Mesenteric fat pad (tissue), 1 donor: ENCODE data around the gene CRADD. TPM values are rescaled to one million over a fixed set of nuclear protein-coding genes. Genes with fewer than 3 reads are reported as not detected.

Experiments used
- DNase-seq: peaks from one replicate; pipeline ENCODE4 v3.0.0-alpha.2; 2020; ENCODE audit warnings: low spot score
- total RNA-seq: library from RNA; stranded (reverse); fragmentation: NEBNext Ultra II Directional; extraction: Animal tissue kit (Norgen Biotek cat#: 25700); gene quantifications from one replicate; pipeline ENCODE4 v1.2.1, GENCODE V29; 2021
- donor health status: DM: yes; HTN: yes; CAD: no.

The CRADD gene
- total RNA-seq, 1 donor from 2014 or later = 20.4 TPM

- DNase-seq = no peak
Measured at GRCh38 chr12:93894391-93895088, 217.4 kb downstream of the CRADD start.

DNA sequence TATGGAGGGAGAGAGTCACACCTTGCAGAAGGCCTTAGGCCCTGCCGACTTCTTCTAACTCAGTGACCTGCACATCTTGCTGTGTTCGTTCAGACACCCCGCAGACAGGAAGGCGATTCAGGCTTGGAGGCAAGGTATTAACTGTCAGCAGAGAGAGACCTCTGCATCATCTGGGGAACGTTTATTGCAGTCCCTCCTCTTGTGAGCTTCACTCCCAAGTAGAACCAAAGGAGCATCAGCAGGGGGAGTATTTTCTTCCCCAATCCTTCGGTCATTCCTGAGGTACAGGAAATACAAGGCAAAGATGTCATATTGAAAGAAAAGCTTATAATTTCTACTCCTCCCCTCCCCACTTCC, 217.9 kb downstream of the CRADD start:
- DNase-seq = no peak

- DNase-seq = no peak
Measured at GRCh38 chr12:93896427-93896826, 219.3 kb downstream of the CRADD start.

DNA sequence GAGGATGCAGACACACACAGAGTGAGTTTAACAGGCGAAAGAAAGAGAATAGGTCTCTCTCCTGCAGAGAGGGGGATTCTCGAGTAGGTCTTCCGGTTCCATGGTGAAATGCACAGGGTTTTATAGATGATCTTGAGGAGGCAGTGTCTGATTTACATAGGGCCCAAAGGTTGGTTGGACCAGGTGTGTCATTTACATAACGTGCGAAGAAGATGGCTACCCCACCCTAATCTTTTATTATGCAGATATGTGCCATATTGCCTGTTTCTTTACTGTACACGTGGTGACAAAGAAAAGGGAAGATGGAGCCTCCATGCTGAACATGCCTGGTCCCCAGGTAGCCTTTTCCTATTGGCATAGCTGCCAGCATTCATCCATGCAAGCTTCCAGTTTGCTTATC, 219.8 kb downstream of the CRADD start:
- DNase-seq = no peak

GRCh38 chr12:93901739-93902138, 224.6 kb downstream of the CRADD start:
- DNase-seq = no peak

DNA sequence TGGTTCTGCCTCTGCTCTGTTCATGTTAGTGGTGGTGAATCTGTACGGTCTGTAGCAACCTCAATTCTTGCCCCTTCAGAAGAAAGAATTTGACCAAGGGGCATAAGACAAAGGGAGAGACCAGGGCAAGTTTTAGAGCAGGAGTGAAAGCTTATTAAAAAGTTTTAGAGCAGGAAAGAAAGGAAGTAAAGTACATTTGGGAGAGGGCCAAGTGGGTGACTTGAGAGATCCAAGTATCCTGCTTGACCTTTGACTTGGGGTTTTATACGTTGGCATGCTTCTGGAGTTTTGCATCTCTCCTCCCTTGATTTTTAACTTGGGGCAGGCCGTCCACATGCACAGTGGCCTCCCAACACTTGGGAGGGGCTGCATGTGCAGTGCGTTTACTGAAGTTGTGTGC, 225.0 kb downstream of the CRADD start:
- no peak for DNase-seq

DNA sequence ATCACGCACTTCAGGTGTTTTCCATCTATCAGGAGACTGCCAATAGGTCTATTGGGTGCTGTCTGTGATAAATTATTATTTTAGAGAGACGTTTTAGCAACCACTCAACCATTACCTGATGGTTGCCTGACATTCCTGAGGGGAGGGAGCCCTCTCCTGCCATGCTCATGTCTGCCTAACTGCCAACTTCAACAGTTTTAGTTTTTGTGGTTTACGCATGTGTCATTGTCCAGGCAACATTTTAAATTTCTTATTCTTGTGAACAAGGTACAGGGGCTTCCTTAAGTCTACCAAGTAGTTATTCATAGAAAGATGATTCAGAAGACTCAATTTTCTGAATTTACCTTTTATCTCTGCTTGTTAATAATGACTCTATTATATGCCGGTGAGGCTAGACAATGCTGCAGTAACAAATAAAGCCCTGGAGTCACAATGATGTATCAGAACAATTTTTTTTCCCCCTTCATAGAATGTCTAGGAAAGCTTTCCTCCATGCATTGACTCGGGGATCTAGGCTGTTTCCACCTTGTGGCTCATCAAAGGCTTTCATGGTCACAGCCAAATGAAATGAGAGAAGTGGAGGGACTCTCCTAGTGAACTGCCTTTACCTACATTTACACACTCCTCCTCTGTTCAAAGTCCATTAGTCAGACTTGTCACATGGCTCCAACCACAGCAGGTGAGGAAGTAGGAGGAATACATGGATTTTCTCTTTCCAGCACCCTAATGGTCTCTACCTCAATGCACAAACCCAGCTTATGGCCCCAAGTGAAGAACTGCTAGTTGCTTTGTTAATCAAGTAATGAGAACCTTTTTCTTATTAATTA, 225.8 kb downstream of the CRADD start:
- no peak for DNase-seq

DNA sequence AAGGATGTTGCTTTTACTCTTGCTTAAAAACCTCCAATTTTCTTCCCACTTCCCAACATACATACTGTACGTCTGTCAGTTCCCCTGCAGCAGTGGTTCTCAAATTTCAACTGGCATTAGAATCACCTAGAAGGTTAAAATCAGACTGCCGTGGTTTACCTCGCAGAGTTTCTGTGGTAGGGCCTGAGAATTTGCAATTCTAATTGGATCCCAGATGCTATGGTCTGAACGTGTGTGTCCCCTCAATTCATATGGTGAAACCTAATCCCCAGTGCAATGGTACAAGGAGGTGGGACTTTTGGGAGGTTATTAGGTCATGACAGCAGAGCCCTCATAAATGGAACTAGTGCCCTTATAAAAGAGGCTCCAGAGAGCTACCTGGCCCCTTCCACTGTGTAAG, 226.9 kb downstream of the CRADD start:
- DNase-seq = no peak

- no peak for DNase-seq
Measured at GRCh38 chr12:93908264-93908663, 231.1 kb downstream of the CRADD start.

GRCh38 chr12:93908846-93909567, 231.8 kb downstream of the CRADD start:
- DNase-seq = no peak

DNA sequence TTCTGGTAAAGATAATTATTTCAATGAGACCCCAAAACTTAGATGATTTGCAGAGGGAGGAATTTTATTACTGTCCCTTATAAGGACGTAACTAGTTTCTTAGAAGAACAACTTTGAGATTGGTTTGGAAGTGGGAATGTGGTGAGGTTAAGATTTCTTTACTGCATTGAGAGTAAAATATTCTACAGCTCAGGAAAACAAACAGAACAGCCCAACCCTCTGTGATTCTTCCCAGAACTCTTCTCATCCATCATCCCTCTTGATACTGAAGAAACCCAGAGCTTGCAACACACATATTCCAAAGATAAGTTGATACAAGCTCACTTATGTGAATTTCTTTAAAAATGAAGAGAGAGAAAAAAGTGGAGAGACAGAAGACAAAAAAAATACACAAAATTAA, 234.2 kb downstream of the CRADD start:
- DNase-seq = no peak

DNA sequence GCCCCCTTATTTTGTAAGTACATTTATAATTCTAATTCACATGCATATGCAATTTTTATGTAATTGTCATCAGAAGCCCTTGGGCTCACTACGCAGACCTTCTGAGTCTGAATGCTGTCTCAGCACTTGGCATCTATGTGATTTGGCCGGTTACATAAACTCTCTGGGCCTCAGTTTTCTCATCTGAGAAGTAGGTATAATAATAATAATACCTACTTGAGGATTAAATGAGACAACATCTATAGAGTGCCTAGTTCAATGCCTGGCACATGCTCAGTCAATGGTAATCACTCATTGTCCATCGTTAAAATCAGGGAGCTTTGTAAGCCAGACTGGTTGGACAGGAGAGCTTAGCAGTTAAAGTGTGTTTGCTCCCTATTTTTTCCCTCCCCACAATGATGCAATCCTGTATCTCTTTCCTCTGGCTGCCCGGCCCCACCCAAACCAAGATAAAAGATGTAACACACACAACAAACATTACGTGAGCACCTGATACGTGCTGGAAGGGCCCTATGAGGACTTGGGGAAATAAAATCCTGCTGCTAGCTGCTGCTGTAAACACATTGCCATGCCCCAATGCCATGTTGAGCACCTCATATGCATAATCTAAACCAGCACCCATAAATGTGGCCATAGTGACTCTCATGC, 235.0 kb downstream of the CRADD start:
- DNase-seq = no peak

DNA sequence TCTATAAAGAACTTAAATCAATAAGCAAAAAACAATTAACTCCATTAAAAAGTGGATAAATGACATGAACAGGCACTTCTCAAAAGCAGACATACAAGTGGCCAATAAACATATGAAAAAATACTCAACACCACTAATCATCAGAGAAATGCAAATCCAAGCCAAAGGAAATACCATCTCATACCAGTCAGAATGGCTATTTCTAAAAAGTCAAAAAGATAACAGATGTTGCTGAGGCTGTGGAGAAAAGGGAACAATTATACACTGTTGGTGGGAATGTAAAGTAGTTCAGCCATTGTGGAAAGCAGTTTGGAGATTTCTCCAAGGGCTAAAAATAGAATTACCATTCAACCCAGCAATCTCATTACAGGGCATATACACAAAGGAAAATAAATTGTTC, 236.7 kb downstream of the CRADD start:
- DNase-seq = no peak

DNA sequence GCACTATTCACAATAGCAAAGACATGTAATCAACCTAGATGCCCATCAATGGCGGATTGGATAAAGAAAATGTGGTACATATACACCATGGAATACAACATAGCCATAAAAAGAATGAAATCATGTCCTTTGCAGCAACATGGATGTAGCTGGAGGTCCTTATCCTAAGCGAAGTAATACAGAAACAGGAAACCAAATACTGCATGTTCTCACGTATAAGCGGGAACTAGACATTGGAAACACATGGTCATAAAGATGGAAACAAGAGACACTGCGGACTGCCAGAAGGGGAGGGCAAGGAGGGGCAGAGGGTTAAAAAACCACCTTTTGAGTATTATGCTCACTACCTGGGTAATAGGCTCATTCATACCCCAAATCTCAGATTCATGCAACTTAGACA, 237.1 kb downstream of the CRADD start:
- no peak for DNase-seq

DNA sequence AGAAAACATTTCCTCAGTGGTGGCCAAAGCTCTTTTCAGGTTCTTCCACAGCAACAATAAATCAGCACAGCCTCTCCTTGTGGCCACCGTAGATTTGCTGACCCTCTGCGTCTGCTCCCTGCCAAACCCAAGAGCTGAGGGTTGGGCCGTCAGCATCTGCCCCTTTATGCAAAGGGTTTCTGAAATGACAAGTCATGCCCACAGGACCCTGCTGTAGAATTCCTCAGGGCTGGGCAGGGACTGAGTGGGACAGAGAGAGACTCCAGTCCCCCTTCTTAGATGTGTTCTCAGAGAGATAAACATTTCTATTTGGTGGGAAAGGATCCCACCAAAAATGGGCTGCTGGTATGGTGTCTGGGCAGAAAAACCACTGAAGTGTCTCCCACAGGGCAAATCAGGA, 238.2 kb downstream of the CRADD start:
- DNase-seq = no peak

DNA sequence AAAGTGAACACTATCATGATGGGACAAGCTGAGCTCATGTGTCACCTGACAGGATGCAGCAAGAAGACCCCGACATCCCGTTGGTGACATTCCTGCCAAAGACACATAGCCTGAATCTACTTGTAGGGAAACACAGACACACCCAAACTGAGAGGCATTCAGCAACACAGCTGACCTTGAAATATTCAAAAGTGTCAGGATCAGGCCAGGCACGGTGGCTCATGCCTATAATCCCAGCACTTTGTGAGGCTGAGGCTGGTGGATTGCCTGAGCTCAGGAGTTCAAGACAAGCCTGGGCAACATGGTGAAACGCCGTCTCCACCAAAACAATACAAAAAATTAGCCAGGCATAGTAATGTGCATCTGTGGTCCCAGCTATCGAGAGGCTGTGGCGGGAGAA, 239.2 kb downstream of the CRADD start:
- no peak for DNase-seq

DNA sequence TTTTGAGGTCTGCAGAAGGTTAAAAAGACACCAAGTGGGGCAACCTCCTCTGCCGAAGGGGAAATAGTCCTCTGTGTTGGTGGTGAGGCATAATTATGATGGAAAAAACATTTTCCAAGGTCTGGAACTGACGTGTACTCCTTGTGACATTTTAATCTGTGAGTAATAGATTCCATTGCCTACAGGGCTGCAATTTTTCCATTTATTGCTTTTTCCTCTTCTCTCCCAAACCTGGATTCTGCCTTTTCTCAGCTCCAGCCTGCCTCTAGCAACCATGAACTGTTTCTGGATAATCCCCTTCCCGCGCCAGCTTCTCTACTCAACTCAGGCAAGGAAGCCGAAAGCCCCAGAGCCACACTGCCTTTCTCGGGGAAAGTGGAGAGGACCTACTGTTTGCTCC, 241.1 kb downstream of the CRADD start:
- DNase-seq = no peak

- no peak for DNase-seq
Measured at GRCh38 chr12:93918900-93919299, 241.7 kb downstream of the CRADD start.

- no peak for DNase-seq
Measured at GRCh38 chr12:93921521-93921920, 244.3 kb downstream of the CRADD start.

GRCh38 chr12:93922583-93923006, 245.4 kb downstream of the CRADD start:
- no peak for DNase-seq

DNA sequence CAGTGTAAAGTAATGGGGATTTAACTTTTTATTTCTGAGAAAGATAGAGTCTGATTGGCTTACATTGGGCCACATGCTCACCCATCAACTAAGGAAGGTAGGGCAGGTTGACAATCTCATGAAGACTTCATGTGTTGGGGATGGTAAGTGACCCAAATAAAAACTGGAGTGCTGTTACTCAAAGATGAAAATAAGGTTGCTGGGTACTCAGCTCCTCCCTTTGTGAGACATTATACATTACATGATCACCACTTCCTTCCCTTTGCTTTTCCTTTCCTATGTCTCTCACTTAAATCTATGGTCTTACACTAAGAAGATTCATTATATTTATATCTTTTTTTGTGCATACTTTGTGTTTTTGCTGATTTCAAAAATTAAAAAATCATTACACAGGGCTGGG, 247.2 kb downstream of the CRADD start:
- no peak for DNase-seq
